Esophagus squamous epithelium (tissue), 5 donors: ENCODE data around the gene CEP112. TPM values are rescaled to one million over a fixed set of nuclear protein-coding genes. Genes with fewer than 3 reads are reported as not detected.

Experiments
- DNase-seq: peaks from one replicate; lab custom pipeline; 2025; lab: John Stamatoyannopoulos, UW
- H3K27ac ChIP-seq, 4 donors: fragments of 200-600 bp; sonication (generic); one replicate each; pipeline ENCODE4 v1.5.1; 2016 to 2019; ENCODE audit warnings: mild to moderate bottlenecking in 1 of 4
- H3K27me3 ChIP-seq, 4 donors: fragments of 200-600 bp; sonication (generic); 1 replicate in 3 of 4; 2 replicates in 1 of 4; pipeline versions ENCODE4 v1.5.1 to v1.6.0; 2017 to 2021; ENCODE audit warnings: antibody characterized with exemption in 1 of 4
- H3K36me3 ChIP-seq, 3 donors: fragments of 200-600 bp; sonication (generic); one replicate each; pipeline ENCODE4 v1.5.1; 2016 to 2019
- H3K4me1 ChIP-seq, 3 donors: fragments of 200-600 bp; sonication (generic); one replicate each; pipeline ENCODE4 v1.5.1; 2017 to 2019
- H3K4me3 ChIP-seq, 4 donors: fragments of 200-600 bp; sonication (generic); 1 replicate in 3 of 4; 2 replicates in 1 of 4; pipeline ENCODE4 v1.5.1; 2016 to 2019; ENCODE audit warnings: mild to moderate bottlenecking in 2 of 4, moderate library complexity in 1 of 4
- H3K9me3 ChIP-seq, 3 donors: fragments of 200-600 bp; sonication (generic); one replicate each; pipeline ENCODE4 v1.5.1; 2016 to 2019
- POLR2A ChIP-seq, 4 donors: fragments of 450-650 bp; IDR thresholded peaks; one replicate each; pipeline ENCODE4 v1.6.1; 2017; ENCODE audit warnings: antibody characterized with exemption in 4 of 4, mild to moderate bottlenecking in 4 of 4, moderate library complexity in 3 of 4
- WGBS, 2 donors: methylation state at CpG; one replicate each; pipeline ENCODE4 v1.1.5; 2018; 5-methylcytosine and 5-hydroxymethylcytosine counted together
- intact Hi-C: fragments of 100-400 bp; cut with DNase I; formaldehyde crosslinking; loops from one replicate; pipeline ENCODE4 v1.15.0; 2022
- total RNA-seq, 4 donors: library from RNA; depleted of rRNA; stranded (reverse); fragments of >200 nt; gene quantifications; one replicate each; pipeline ENCODE4 v1.1.0, GENCODE V29; 2016
- TF ChIP-seq, protein P1 (sequence below), 6 experiments: fragments of 450-650 bp in 4 of 6; fragments of 200-600 bp in 2 of 6; sonication (generic) in 2 of 6; IDR thresholded peaks; one replicate each; pipeline ENCODE4 v1.5.1; 2016 to 2019; ENCODE audit warnings: antibody characterized with exemption in 6 of 6, mild to moderate bottlenecking in 4 of 6, moderate library complexity in 4 of 6
- donor health status: DM: yes; HTN: yes; CAD: no.

The CEP112 gene
- total RNA-seq, 4 donors from 2014 or later = 2.5 to 10.9 (median 6.4) TPM

DNA sequence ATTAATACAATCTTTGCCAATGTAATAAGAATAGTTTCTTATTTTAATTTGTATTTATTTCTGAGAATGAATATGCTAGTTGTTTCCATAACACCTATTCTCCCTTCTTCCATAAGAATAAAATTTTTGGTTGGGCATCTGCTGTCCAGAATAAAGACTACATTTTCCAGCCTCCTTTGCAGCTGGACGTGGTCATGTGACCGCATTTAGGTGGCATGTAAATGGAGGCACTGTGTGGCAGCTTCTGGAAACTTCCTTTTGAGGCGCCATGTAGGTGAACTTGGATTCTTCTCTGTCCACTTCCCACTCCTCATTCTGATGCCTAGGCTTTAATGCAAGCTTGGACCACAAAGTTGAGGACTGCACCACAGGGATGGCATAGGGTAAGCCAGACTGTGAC lies 415.0 kb downstream of the CEP112 start:
- Histone ChIP-seq H3K27me3 (no peaks in the 10 kb centered on the region), H3K4me3 (no peak overlapping the region), H3K27ac (no peak overlapping the region), H3K9me3 (no peaks in the 10 kb centered on the region), H3K4me1 (no peaks in the 10 kb centered on the region), H3K36me3 (no peaks in the 10 kb centered on the region)
- TF ChIP-seq, protein P1, sequence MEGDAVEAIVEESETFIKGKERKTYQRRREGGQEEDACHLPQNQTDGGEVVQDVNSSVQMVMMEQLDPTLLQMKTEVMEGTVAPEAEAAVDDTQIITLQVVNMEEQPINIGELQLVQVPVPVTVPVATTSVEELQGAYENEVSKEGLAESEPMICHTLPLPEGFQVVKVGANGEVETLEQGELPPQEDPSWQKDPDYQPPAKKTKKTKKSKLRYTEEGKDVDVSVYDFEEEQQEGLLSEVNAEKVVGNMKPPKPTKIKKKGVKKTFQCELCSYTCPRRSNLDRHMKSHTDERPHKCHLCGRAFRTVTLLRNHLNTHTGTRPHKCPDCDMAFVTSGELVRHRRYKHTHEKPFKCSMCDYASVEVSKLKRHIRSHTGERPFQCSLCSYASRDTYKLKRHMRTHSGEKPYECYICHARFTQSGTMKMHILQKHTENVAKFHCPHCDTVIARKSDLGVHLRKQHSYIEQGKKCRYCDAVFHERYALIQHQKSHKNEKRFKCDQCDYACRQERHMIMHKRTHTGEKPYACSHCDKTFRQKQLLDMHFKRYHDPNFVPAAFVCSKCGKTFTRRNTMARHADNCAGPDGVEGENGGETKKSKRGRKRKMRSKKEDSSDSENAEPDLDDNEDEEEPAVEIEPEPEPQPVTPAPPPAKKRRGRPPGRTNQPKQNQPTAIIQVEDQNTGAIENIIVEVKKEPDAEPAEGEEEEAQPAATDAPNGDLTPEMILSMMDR (IDR thresholded peaks at IDR 0.05) = no peak
- no peak for TF ChIP-seq POLR2A (IDR thresholded peaks at IDR 0.05)
- intact Hi-C loops = no loop called here
- DNase-seq = no peak
- 58 to 65% methylated on average over 2 to 3 of the region's 3 CpGs for WGBS, 2 donors

GRCh38 chr17:65774787-65775186 lies 417.1 kb downstream of the CEP112 start:
- H3K4me1 ChIP-seq = no peaks in the 10 kb centered on the region
- H3K36me3 ChIP-seq = no peaks in the 10 kb centered on the region
- 57 to 86% methylated on average over 3 to 5 of the region's 6 CpGs for WGBS, 2 donors
- no peak for TF ChIP-seq POLR2A (IDR thresholded peaks at IDR 0.05)
- TF ChIP-seq, protein P1 (IDR thresholded peaks at IDR 0.05) = no peak
- H3K4me3 ChIP-seq = no peak overlapping the region
- no peak overlapping the region for H3K27ac ChIP-seq
- no peaks in the 10 kb centered on the region for H3K9me3 ChIP-seq
- DNase-seq = no peak
- H3K27me3 ChIP-seq = no peaks in the 10 kb centered on the region
- intact Hi-C loops = no loop called here

- no peaks in the 10 kb centered on the region for H3K36me3 ChIP-seq
- H3K27ac ChIP-seq = no peak overlapping the region
- no peaks in the 10 kb centered on the region for H3K9me3 ChIP-seq
- TF ChIP-seq, protein P1 (IDR thresholded peaks at IDR 0.05) = no peak
- no peak for TF ChIP-seq POLR2A (IDR thresholded peaks at IDR 0.05)
- H3K4me1 ChIP-seq = no peaks in the 10 kb centered on the region
- DNase-seq = no peak
- WGBS, 2 donors = 76 to 83% methylated on average over 6 of the region's 6 CpGs
- H3K27me3 ChIP-seq = no peaks in the 10 kb centered on the region
- no peak overlapping the region for H3K4me3 ChIP-seq
- intact Hi-C loops = no loop called here
Measured at GRCh38 chr17:65772989-65773388, 418.9 kb downstream of the CEP112 start.

GRCh38 chr17:65771704-65772103 lies 420.2 kb downstream of the CEP112 start:
- intact Hi-C loops = no loop called here
- Histone ChIP-seq H3K27ac (no peak overlapping the region), H3K9me3 (no peaks in the 10 kb centered on the region), H3K4me1 (no peaks in the 10 kb centered on the region), H3K4me3 (no peak overlapping the region), H3K27me3 (no peaks in the 10 kb centered on the region), H3K36me3 (no peaks in the 10 kb centered on the region)
- TF ChIP-seq, protein P1 (IDR thresholded peaks at IDR 0.05) = no peak
- TF ChIP-seq POLR2A (IDR thresholded peaks at IDR 0.05) = no peak
- DNase-seq = no peak

DNA sequence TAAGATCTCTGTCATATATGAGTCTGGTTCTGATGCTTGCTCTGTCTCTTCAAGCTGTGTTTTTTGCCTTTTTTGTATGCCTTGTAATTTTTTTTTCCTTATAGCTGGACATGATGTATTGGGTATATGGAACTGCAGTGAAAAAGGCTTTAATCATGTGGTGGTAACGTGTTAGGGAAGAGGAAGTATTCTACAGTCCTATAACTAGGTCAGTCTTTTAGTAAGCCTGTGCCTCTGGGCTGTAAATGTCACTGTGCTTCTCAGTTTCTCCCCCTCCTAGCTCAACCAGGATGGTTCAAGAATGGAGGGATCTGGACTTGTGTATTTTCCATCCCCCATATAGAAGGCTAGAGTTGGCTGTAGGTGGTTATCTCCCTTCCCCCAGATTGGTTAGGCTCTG lies 428.1 kb downstream of the CEP112 start:
- Histone ChIP-seq H3K9me3 (no peaks in the 10 kb centered on the region), H3K4me3 (no peak overlapping the region), H3K36me3 (no peaks in the 10 kb centered on the region), H3K27me3 (no peaks in the 10 kb centered on the region), H3K4me1 (no peaks in the 10 kb centered on the region), H3K27ac (no peak overlapping the region)
- intact Hi-C loops = no loop called here
- DNase-seq = no peak
- WGBS, 2 donors = 73 to 82% methylated on average over 1 of the region's 1 CpG
- TF ChIP-seq, protein P1 (IDR thresholded peaks at IDR 0.05) = no peak
- no peak for TF ChIP-seq POLR2A (IDR thresholded peaks at IDR 0.05)
